ENCODE data around the gene CDH22. TPM values are rescaled to one million over a fixed set of nuclear protein-coding genes. Genes with fewer than 3 reads are reported as not detected.

Gene CDH22
- polyA plus RNA-seq, 1 donor, result 0.37 TPM

GRCh38 chr20:46226602-46227001 is 81.7 kb downstream of the CDH22 start:
- DNase-seq, result no peak
- WGBS (ENCODE audit: insufficient coverage, low lambda C conversion rate), result no CpG with 5 or more reads among the region's 8 CpGs
- H3K9me3 ChIP-seq (ENCODE audit: control insufficient read depth, low read depth, low read length), result peaks cover 3% of the 10 kb centered on the region
- no peak overlapping the region for H3K27ac ChIP-seq (ENCODE audit: low read length)
- no peaks in the 10 kb centered on the region for H3K4me1 ChIP-seq (ENCODE audit: control insufficient read depth, insufficient read depth, low read length)
- H3K36me3 ChIP-seq (ENCODE audit: control insufficient read depth, insufficient read depth, low read length), result no peaks in the 10 kb centered on the region
- H3K27me3 ChIP-seq (ENCODE audit: control insufficient read depth, insufficient read depth, low read length), result peaks cover 19% of the 10 kb centered on the region
- H3K4me3 ChIP-seq (ENCODE audit: low read length), result no peak overlapping the region

- no CpG with 5 or more reads among the region's 14 CpGs for WGBS (ENCODE audit: insufficient coverage, low lambda C conversion rate)
- H3K27ac ChIP-seq (ENCODE audit: low read length), result no peak overlapping the region
- H3K4me3 ChIP-seq (ENCODE audit: low read length), result no peak overlapping the region
- no peak for DNase-seq
- no peaks in the 10 kb centered on the region for H3K4me1 ChIP-seq (ENCODE audit: control insufficient read depth, insufficient read depth, low read length)
- H3K9me3 ChIP-seq (ENCODE audit: control insufficient read depth, low read depth, low read length), result peaks cover 3% of the 10 kb centered on the region
- H3K36me3 ChIP-seq (ENCODE audit: control insufficient read depth, insufficient read depth, low read length), result no peaks in the 10 kb centered on the region
- H3K27me3 ChIP-seq (ENCODE audit: control insufficient read depth, insufficient read depth, low read length), result peaks cover 23% of the 10 kb centered on the region
Observed at GRCh38 chr20:46222521-46223007, 85.7 kb downstream of the CDH22 start.

GRCh38 chr20:46221256-46221833 is 87.0 kb downstream of the CDH22 start:
- Histone ChIP-seq H3K4me1 (ENCODE audit: control insufficient read depth, insufficient read depth, low read length) (no peaks in the 10 kb centered on the region), H3K4me3 (ENCODE audit: low read length) (no peak overlapping the region), H3K27me3 (ENCODE audit: control insufficient read depth, insufficient read depth, low read length) (peaks cover 18% of the 10 kb centered on the region), H3K27ac (ENCODE audit: low read length) (no peak overlapping the region), H3K9me3 (ENCODE audit: control insufficient read depth, low read depth, low read length) (no peaks in the 10 kb centered on the region), H3K36me3 (ENCODE audit: control insufficient read depth, insufficient read depth, low read length) (no peaks in the 10 kb centered on the region)
- WGBS (ENCODE audit: insufficient coverage, low lambda C conversion rate), result no CpG with 5 or more reads among the region's 9 CpGs
- no peak for DNase-seq

- WGBS (ENCODE audit: insufficient coverage, low lambda C conversion rate), result 90% methylated on average over 2 of the region's 10 CpGs
- peak in 1 of 2 donors; percentile 8 for DNase-seq
- peaks cover 18% of the 10 kb centered on the region for H3K27me3 ChIP-seq (ENCODE audit: control insufficient read depth, insufficient read depth, low read length)
Observed at GRCh38 chr20:46220455-46221207, 87.7 kb downstream of the CDH22 start.

GRCh38 chr20:46219920-46220319 is 88.4 kb downstream of the CDH22 start:
- Histone ChIP-seq H3K4me3 (ENCODE audit: low read length) (no peak overlapping the region), H3K36me3 (ENCODE audit: control insufficient read depth, insufficient read depth, low read length) (no peaks in the 10 kb centered on the region), H3K27me3 (ENCODE audit: control insufficient read depth, insufficient read depth, low read length) (peaks cover 16% of the 10 kb centered on the region), H3K27ac (ENCODE audit: low read length) (no peak overlapping the region), H3K4me1 (ENCODE audit: control insufficient read depth, insufficient read depth, low read length) (no peaks in the 10 kb centered on the region), H3K9me3 (ENCODE audit: control insufficient read depth, low read depth, low read length) (no peaks in the 10 kb centered on the region)
- no peak for DNase-seq
- WGBS (ENCODE audit: insufficient coverage, low lambda C conversion rate), result 70% methylated on average over 2 of the region's 2 CpGs

More at GRCh38 chr20:46220455-46221207, 87.7 kb downstream of the CDH22 start:
- Histone ChIP-seq H3K9me3 (ENCODE audit: control insufficient read depth, low read depth, low read length) (no peaks in the 10 kb centered on the region), H3K4me3 (ENCODE audit: low read length) (no peak overlapping the region), H3K27ac (ENCODE audit: low read length) (no peak overlapping the region), H3K4me1 (ENCODE audit: control insufficient read depth, insufficient read depth, low read length) (no peaks in the 10 kb centered on the region), H3K36me3 (ENCODE audit: control insufficient read depth, insufficient read depth, low read length) (no peaks in the 10 kb centered on the region)

GRCh38 chr20:46219190-46219589 is 89.1 kb downstream of the CDH22 start:
- Histone ChIP-seq H3K27ac (ENCODE audit: low read length) (no peak overlapping the region), H3K36me3 (ENCODE audit: control insufficient read depth, insufficient read depth, low read length) (no peaks in the 10 kb centered on the region), H3K27me3 (ENCODE audit: control insufficient read depth, insufficient read depth, low read length) (peaks cover 14% of the 10 kb centered on the region), H3K4me1 (ENCODE audit: control insufficient read depth, insufficient read depth, low read length) (no peaks in the 10 kb centered on the region), H3K9me3 (ENCODE audit: control insufficient read depth, low read depth, low read length) (no peaks in the 10 kb centered on the region), H3K4me3 (ENCODE audit: low read length) (no peak overlapping the region)
- no peak for DNase-seq
- no CpG with 5 or more reads among the region's 4 CpGs for WGBS (ENCODE audit: insufficient coverage, low lambda C conversion rate)

GRCh38 chr20:46218656-46219055 is 89.6 kb downstream of the CDH22 start:
- Histone ChIP-seq H3K9me3 (ENCODE audit: control insufficient read depth, low read depth, low read length) (no peaks in the 10 kb centered on the region), H3K27ac (ENCODE audit: low read length) (no peak overlapping the region), H3K36me3 (ENCODE audit: control insufficient read depth, insufficient read depth, low read length) (no peaks in the 10 kb centered on the region), H3K27me3 (ENCODE audit: control insufficient read depth, insufficient read depth, low read length) (peaks cover 14% of the 10 kb centered on the region), H3K4me3 (ENCODE audit: low read length) (no peak overlapping the region), H3K4me1 (ENCODE audit: control insufficient read depth, insufficient read depth, low read length) (no peaks in the 10 kb centered on the region)
- DNase-seq, result no peak
- WGBS (ENCODE audit: insufficient coverage, low lambda C conversion rate), result no CpG with 5 or more reads among the region's 9 CpGs

GRCh38 chr20:46217583-46217982 is 90.7 kb downstream of the CDH22 start:
- H3K4me3 ChIP-seq (ENCODE audit: low read length), result no peak overlapping the region
- H3K27ac ChIP-seq (ENCODE audit: low read length), result no peak overlapping the region
- no peaks in the 10 kb centered on the region for H3K9me3 ChIP-seq (ENCODE audit: control insufficient read depth, low read depth, low read length)
- H3K4me1 ChIP-seq (ENCODE audit: control insufficient read depth, insufficient read depth, low read length), result no peaks in the 10 kb centered on the region
- DNase-seq, result no peak
- peaks cover 9% of the 10 kb centered on the region for H3K27me3 ChIP-seq (ENCODE audit: control insufficient read depth, insufficient read depth, low read length)
- no peaks in the 10 kb centered on the region for H3K36me3 ChIP-seq (ENCODE audit: control insufficient read depth, insufficient read depth, low read length)

- no CpG with 5 or more reads among the region's 22 CpGs for WGBS (ENCODE audit: insufficient coverage, low lambda C conversion rate)
- peaks cover 10% of the 10 kb centered on the region for H3K27me3 ChIP-seq (ENCODE audit: control insufficient read depth, insufficient read depth, low read length)
- H3K4me1 ChIP-seq (ENCODE audit: control insufficient read depth, insufficient read depth, low read length), result no peaks in the 10 kb centered on the region
Observed at GRCh38 chr20:46216770-46217464, 91.4 kb downstream of the CDH22 start.

GRCh38 chr20:46215913-46216707 is 92.2 kb downstream of the CDH22 start:
- WGBS (ENCODE audit: insufficient coverage, low lambda C conversion rate), result no CpG with 5 or more reads among the region's 17 CpGs
- Histone ChIP-seq H3K4me3 (ENCODE audit: low read length) (no peak overlapping the region), H3K27ac (ENCODE audit: low read length) (no peak overlapping the region), H3K4me1 (ENCODE audit: control insufficient read depth, insufficient read depth, low read length) (no peaks in the 10 kb centered on the region), H3K27me3 (ENCODE audit: control insufficient read depth, insufficient read depth, low read length) (peaks cover 16% of the 10 kb centered on the region), H3K36me3 (ENCODE audit: control insufficient read depth, insufficient read depth, low read length) (no peaks in the 10 kb centered on the region), H3K9me3 (ENCODE audit: control insufficient read depth, low read depth, low read length) (no peaks in the 10 kb centered on the region)
- DNase-seq, result no peak

More at GRCh38 chr20:46216770-46217464, 91.4 kb downstream of the CDH22 start:
- DNase-seq, result no peak
- no peaks in the 10 kb centered on the region for H3K9me3 ChIP-seq (ENCODE audit: control insufficient read depth, low read depth, low read length)
- H3K27ac ChIP-seq (ENCODE audit: low read length), result no peak overlapping the region
- no peak overlapping the region for H3K4me3 ChIP-seq (ENCODE audit: low read length)
- no peaks in the 10 kb centered on the region for H3K36me3 ChIP-seq (ENCODE audit: control insufficient read depth, insufficient read depth, low read length)
